Uterus (tissue), 2 donors: ENCODE results near the gene USP53.

Experiments used
- POLR2A ChIP-seq, 2 donors: fragments of 450-650 bp; IDR thresholded peaks; one replicate each; pipeline ENCODE4 v1.6.1; 2016; ENCODE audit warnings: antibody characterized with exemption in 2 of 2, mild to moderate bottlenecking in 1 of 2, moderate library complexity in 1 of 2
- TF ChIP-seq, protein P1 (sequence below), 4 experiments: fragments of 200-600 bp in 2 of 4; fragments of 450-650 bp in 2 of 4; sonication (generic) in 2 of 4; IDR thresholded peaks; one replicate each; pipeline ENCODE4 v1.5.1; 2016 to 2019; ENCODE audit warnings: antibody characterized with exemption in 4 of 4, mild to moderate bottlenecking in 2 of 4, moderate library complexity in 1 of 4

DNA sequence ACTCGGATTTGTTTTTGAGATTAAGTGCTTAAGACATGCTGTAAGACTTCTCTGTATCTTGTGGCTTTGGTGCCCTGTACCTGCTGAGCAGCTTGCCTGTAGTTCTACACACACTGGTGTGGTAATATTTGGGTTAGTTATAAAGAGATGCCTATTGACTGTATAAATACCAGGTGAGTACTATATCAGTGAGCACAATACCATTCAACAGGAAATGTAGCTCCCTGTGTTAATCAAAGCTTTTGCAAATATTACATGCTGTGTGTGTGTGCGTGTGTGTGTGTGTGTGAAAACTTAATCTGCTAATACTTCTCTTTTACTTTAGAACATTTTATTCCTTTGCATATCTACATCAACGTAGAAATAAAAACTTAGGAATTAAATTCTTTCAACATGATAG lies 46.7 kb upstream of the USP53 start:
- no peak for TF ChIP-seq POLR2A (IDR thresholded peaks at IDR 0.05)
- TF ChIP-seq, protein P1, sequence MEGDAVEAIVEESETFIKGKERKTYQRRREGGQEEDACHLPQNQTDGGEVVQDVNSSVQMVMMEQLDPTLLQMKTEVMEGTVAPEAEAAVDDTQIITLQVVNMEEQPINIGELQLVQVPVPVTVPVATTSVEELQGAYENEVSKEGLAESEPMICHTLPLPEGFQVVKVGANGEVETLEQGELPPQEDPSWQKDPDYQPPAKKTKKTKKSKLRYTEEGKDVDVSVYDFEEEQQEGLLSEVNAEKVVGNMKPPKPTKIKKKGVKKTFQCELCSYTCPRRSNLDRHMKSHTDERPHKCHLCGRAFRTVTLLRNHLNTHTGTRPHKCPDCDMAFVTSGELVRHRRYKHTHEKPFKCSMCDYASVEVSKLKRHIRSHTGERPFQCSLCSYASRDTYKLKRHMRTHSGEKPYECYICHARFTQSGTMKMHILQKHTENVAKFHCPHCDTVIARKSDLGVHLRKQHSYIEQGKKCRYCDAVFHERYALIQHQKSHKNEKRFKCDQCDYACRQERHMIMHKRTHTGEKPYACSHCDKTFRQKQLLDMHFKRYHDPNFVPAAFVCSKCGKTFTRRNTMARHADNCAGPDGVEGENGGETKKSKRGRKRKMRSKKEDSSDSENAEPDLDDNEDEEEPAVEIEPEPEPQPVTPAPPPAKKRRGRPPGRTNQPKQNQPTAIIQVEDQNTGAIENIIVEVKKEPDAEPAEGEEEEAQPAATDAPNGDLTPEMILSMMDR (IDR thresholded peaks at IDR 0.05), result no peak
